K562 (cell line): Measurements from ENCODE around the gene LIN7A. TPM values are rescaled to one million over a fixed set of nuclear protein-coding genes. Genes with fewer than 3 reads are reported as not detected.

Experiments
- ATAC-seq: fragments of 200-7000 bp; cut with Tn5 transposase; 3 replicates; pipeline ENCODE4 v1.9.1; 2020; ENCODE audit warnings: moderate library complexity
- BruUV-seq: library from RNA; stranded (reverse); fragments of 400-500 nt; replicated peaks from 2 replicates; lab custom pipeline; 2021; lab: Mats Ljungman, UMichigan
- CTCF ChIA-PET: fragments of 300-600 bp; formaldehyde crosslinking; extraction: SDS; loops from one replicate; lab custom pipeline; 2021; ENCODE audit warnings: low intra/inter-chr PET ratio; lab: Yijun Ruan, JAX
- POLR2A ChIA-PET: fragments of 300-600, 350-650 bp; sonication (Branson Sonifier 250); formaldehyde crosslinking; extraction: SDS; loops from one replicate; lab custom pipeline; 2021; ENCODE audit warnings: antibody characterized with exemption, inconsistent platforms; lab: Yijun Ruan, JAX
- DNase-seq, 4 experiments: peaks; one replicate each; pipeline versions ENCODE4 v3.0.0 to v3.0.0-alpha.2; 2011 to 2018; ENCODE audit warnings: low spot score in 3 of 4, mixed read lengths in 3 of 4; ENCODE audit errors: extremely low read depth in 1 of 4
- FAIRE-seq: peaks from 2 replicates; lab custom pipeline; 2011; peaks lifted over from hg19 to GRCh38; lab: Jason Lieb, UNC
- H2AFZ ChIP-seq: 2 replicates; pipeline ENCODE4 v1.6.0; 2011; ENCODE audit warnings: low read depth, low read length, control low read depth, inconsistent platforms
- H3K27ac ChIP-seq: fragments of 200-600 bp; 3 replicates; pipeline ENCODE4 v1.8.0; 2011; ENCODE audit warnings: low read depth, mild to moderate bottlenecking, control low read depth, inconsistent platforms, low read length, moderate library complexity, mixed read lengths; ENCODE audit errors: extremely low read depth
- H3K27me3 ChIP-seq, 2 experiments: fragments of 300-600 bp in 1 of 2; 2 replicates in 1 of 2; 3 replicates in 1 of 2; pipeline versions ENCODE4 v1.6.0 to v1.8.0; 2011; ENCODE audit warnings: inconsistent platforms in 2 of 2, low read length in 2 of 2, mild to moderate bottlenecking in 1 of 2, mixed read lengths in 1 of 2, moderate library complexity in 1 of 2; ENCODE audit not compliant: control insufficient read depth in 2 of 2, insufficient read depth in 2 of 2
- H3K36me3 ChIP-seq: fragments of 300-600 bp; 3 replicates; pipeline ENCODE4 v1.8.0; 2011; ENCODE audit warnings: mild to moderate bottlenecking, low read length, inconsistent platforms; ENCODE audit not compliant: control insufficient read depth, insufficient read depth
- H3K4me1 ChIP-seq, 2 experiments: fragments of 200-600 bp in 1 of 2; replicated peaks in 1 of 2; 2 replicates in 1 of 2; 3 replicates in 1 of 2; pipeline versions ENCODE4 v1.5.1 to v1.8.0; 2011; ENCODE audit warnings: inconsistent platforms in 2 of 2, low read length in 2 of 2, mild to moderate bottlenecking in 1 of 2, mixed read lengths in 1 of 2, moderate library complexity in 1 of 2; ENCODE audit not compliant: control insufficient read depth in 2 of 2, insufficient read depth in 2 of 2
- H3K4me2 ChIP-seq: 2 replicates; pipeline ENCODE4 v1.6.1; 2011; ENCODE audit warnings: low read length, control low read depth, inconsistent platforms, mixed read lengths; ENCODE audit not compliant: insufficient read depth
- H3K4me3 ChIP-seq: fragments of 200-600 bp; sonication (generic), shearing (Covaris generic); 2 replicates; pipeline ENCODE4 v1.5.1; 2016; ENCODE audit warnings: control low read depth, inconsistent platforms
- H3K79me2 ChIP-seq: fragments of 200-600 bp; 3 replicates; pipeline ENCODE4 v1.8.0; 2011; ENCODE audit warnings: low read length, inconsistent platforms; ENCODE audit not compliant: control insufficient read depth, insufficient read depth
- H3K9ac ChIP-seq, 2 experiments: 2 replicates each; pipeline versions ENCODE4 v1.6.0 to v1.6.1; 2011; ENCODE audit warnings: low read depth in 2 of 2, low read length in 2 of 2, control low read depth in 1 of 2, inconsistent platforms in 1 of 2, mild to moderate bottlenecking in 1 of 2, mixed read lengths in 1 of 2; ENCODE audit not compliant: insufficient read depth in 1 of 2
- H3K9me1 ChIP-seq: one replicate; pipeline ENCODE4 v1.6.0; 2011; ENCODE audit warnings: inconsistent platforms, mild to moderate bottlenecking, low read length, moderate library complexity; ENCODE audit not compliant: control insufficient read depth, insufficient read depth
- H3K9me3 ChIP-seq: replicated peaks from 2 replicates; pipeline ENCODE4 v1.5.1; 2011; ENCODE audit warnings: low read depth, low read length, inconsistent platforms; ENCODE audit not compliant: control insufficient read depth, insufficient read depth
- H4K20me1 ChIP-seq: replicated peaks from 2 replicates; pipeline ENCODE4 v1.6.1; 2011; ENCODE audit warnings: low read length, inconsistent platforms, mixed read lengths; ENCODE audit not compliant: control insufficient read depth, insufficient read depth
- ATF2 ChIP-seq: sonication (generic); formaldehyde crosslinking; IDR thresholded peaks from 2 replicates; pipeline ENCODE4 v1.8.1; 2022; ENCODE audit warnings: missing genetic modification reagents
- CBX8 ChIP-seq: fragments of 200-600 bp; sonication (generic); IDR thresholded peaks from 2 replicates; pipeline ENCODE4 v1.6.1; 2012; ENCODE audit warnings: borderline replicate concordance, mixed run types, low read depth, mild to moderate bottlenecking, moderate library complexity, mixed read lengths, low read length, control low read depth, inconsistent platforms; ENCODE audit not compliant: poor library complexity, severe bottlenecking; ENCODE audit errors: extremely low read depth
- CCAR2 ChIP-seq: fragments of 200-400 bp; formaldehyde crosslinking; IDR thresholded peaks from 2 replicates; pipeline ENCODE4 v1.6.1; 2017; ENCODE audit warnings: mild to moderate bottlenecking, low read depth, low read length
- CHD2 ChIP-seq: IDR thresholded peaks from 2 replicates; pipeline ENCODE4 v1.6.1; 2011; ENCODE audit warnings: low read depth, low read length
- HDAC1 ChIP-seq, 2 experiments: fragments of 450-650 bp; IDR thresholded peaks; 2 replicates each; pipeline ENCODE4 v1.6.1; 2016 to 2017; ENCODE audit warnings: inconsistent platforms in 1 of 2, mild to moderate bottlenecking in 1 of 2, moderate library complexity in 1 of 2
- HNRNPLL ChIP-seq: fragments of 200-400 bp; formaldehyde crosslinking; IDR thresholded peaks from 2 replicates; pipeline ENCODE4 v1.6.1; 2017; ENCODE audit warnings: low read length, low read depth, mild to moderate bottlenecking; ENCODE audit not compliant: poor library complexity, severe bottlenecking
- KLF13 ChIP-seq: fragments of 450-650 bp; IDR thresholded peaks from 2 replicates; pipeline ENCODE4 v1.6.1; 2016; ENCODE audit warnings: missing genetic modification characterization, low read depth, mild to moderate bottlenecking, missing compliant biosample characterization, moderate library complexity, borderline replicate concordance
- L3MBTL2 ChIP-seq: fragments of 450-650 bp; IDR thresholded peaks from 2 replicates; pipeline ENCODE4 v1.6.1; 2016; ENCODE audit warnings: mild to moderate bottlenecking, moderate library complexity
- NBN ChIP-seq: fragments of 450-650 bp; IDR thresholded peaks from 2 replicates; pipeline ENCODE4 v1.6.1; 2016; ENCODE audit warnings: low read depth, mild to moderate bottlenecking
- NFXL1 ChIP-seq: fragments of 450-650 bp; formaldehyde crosslinking; IDR thresholded peaks from 2 replicates; pipeline ENCODE4 v1.4.0; 2021; ENCODE audit warnings: mild to moderate bottlenecking
- PCBP2 ChIP-seq: fragments of 200-400 bp; formaldehyde crosslinking; IDR thresholded peaks from 2 replicates; pipeline ENCODE4 v1.6.1; 2018; ENCODE audit warnings: low read length, low read depth, mild to moderate bottlenecking, moderate library complexity; ENCODE audit not compliant: poor library complexity, severe bottlenecking
- SAFB ChIP-seq: fragments of 200-400 bp; formaldehyde crosslinking; IDR thresholded peaks from 2 replicates; pipeline ENCODE4 v1.6.1; 2017; ENCODE audit warnings: low read depth, low read length, borderline replicate concordance
- THRA ChIP-seq: fragments of 450-650 bp; IDR thresholded peaks from 2 replicates; pipeline ENCODE4 v1.6.1; 2017; ENCODE audit warnings: mild to moderate bottlenecking, moderate library complexity
- U2AF1 ChIP-seq: fragments of 200-400 bp; formaldehyde crosslinking; optimal IDR thresholded peaks from 2 replicates; pipeline ENCODE3; 2017; ENCODE audit warnings: mild to moderate bottlenecking, low read depth, low read length, moderate library complexity
- ZBTB8A ChIP-seq: fragments of 450-650 bp; IDR thresholded peaks from 2 replicates; pipeline ENCODE4 v1.6.1; 2018; ENCODE audit warnings: mild to moderate bottlenecking, moderate library complexity; ENCODE audit not compliant: partially characterized antibody
- ZNF24 ChIP-seq: fragments of 450-650 bp; IDR thresholded peaks from 2 replicates; pipeline ENCODE4 v1.6.1; 2016
- ZNF316 ChIP-seq: fragments of 450-650 bp; IDR thresholded peaks from 2 replicates; pipeline ENCODE4 v1.6.1; 2016
- WGBS: fragments of 100-300 bp; shearing (Covaris generic); methylation state at CpG from one replicate; pipeline ENCODE4 v1.1.6; 2016; ENCODE audit warnings: low coverage, mixed read lengths; ENCODE audit not compliant: insufficient coverage; ENCODE audit errors: missing lambda C conversion rate; 5-methylcytosine and 5-hydroxymethylcytosine counted together
- in situ Hi-C: fragments of 300-500 bp; cut with MboI; formaldehyde crosslinking; loops from 4 replicates; pipeline ENCODE4 v1.15.0; 2018; ENCODE audit warnings: inconsistent platforms, mixed read lengths
- intact Hi-C: fragments of 100-400 bp; cut with micrococcal nuclease; formaldehyde crosslinking; loops from 2 replicates; pipeline ENCODE4 v1.14.2; 2022
- polyA plus RNA-seq, 8 experiments: library from polyadenylated mRNA; depleted of rRNA in 4 of 8; stranded (reverse) in 5 of 8; unstranded in 3 of 8; fragments of >200 nt; fragmentation: Nextera tagmentation in 2 of 8; fragmentation: Illumina TruSeq in 1 of 8; extraction: Ambion mirVana in 2 of 8; extraction: Trizol in 1 of 8; gene quantifications; 2 replicates each; pipeline versions ENCODE4 v1.2.1 to v1.2.3, GENCODE V29; 2011 to 2014; ENCODE audit warnings: inconsistent platforms in 1 of 8, missing spikeins in 1 of 8
- total RNA-seq, 7 experiments: library from RNA; depleted of rRNA in 6 of 7; stranded (reverse); fragments of >200 nt in 6 of 7; fragmentation: Illumina TruSeq in 2 of 7; extraction: Trizol in 2 of 7; gene quantifications; 2 replicates each; pipeline versions ENCODE4 v1.2.1 to v1.2.3, GENCODE V29; 2011 to 2021; ENCODE audit warnings: low replicate concordance in 1 of 7

Gene LIN7A
- total and polyA plus RNA-seq, 9 of the 15 experiments (the other 6 are each of a cell fraction or from before 2014, with no cell fraction given) = not detected

- TF ChIP-seq ATF2 (CRISPR knock-in tag) = no peak
- no peak for TF ChIP-seq SAFB
- TF ChIP-seq U2AF1 = no peak
- no peak for TF ChIP-seq ZBTB8A
- no peak for TF ChIP-seq ZNF24
These were observed 123.3 kb downstream of the LIN7A start (continued) for GRCh38 chr12:80814453-80814852.

GRCh38 chr12:80813820-80814219 lies 123.9 kb downstream of the LIN7A start:
- H2AFZ ChIP-seq = no peak overlapping the region
- 0% methylated on average over 2 of the region's 2 CpGs for WGBS
- BruUV-seq = no TSS peak
- TF ChIP-seq NFXL1 (CRISPR knock-in tag) (no peak), PCBP2 (no peak), ZNF316 (no peak), KLF13 (tag) (no peak), CCAR2 (no peak), L3MBTL2 (no peak), HDAC1 (IDR thresholded peaks at IDR 0.05) (no peak), CBX8 (no peak), CHD2 (no peak), THRA (no peak), NBN (no peak), HNRNPLL (no peak)

More at GRCh38 chr12:80813820-80814219, 123.9 kb downstream of the LIN7A start:
- Histone ChIP-seq H3K27ac (no peak overlapping the region), H4K20me1 (no peaks in the 10 kb centered on the region), H3K9me3 (no peaks in the 10 kb centered on the region), H3K36me3 (no peaks in the 10 kb centered on the region), H3K27me3 (no peaks in the 10 kb centered on the region), H3K79me2 (no peaks in the 10 kb centered on the region), H3K4me3 (no peak overlapping the region), H3K4me1 (no peaks in the 10 kb centered on the region), H3K9me1 (no peaks in the 10 kb centered on the region), H3K4me2 (no peak overlapping the region), H3K9ac (no peak overlapping the region)
- intact Hi-C loops (no loop called here), in situ Hi-C loops (no loop called here)
- ATAC-seq (no peak), DNase-seq (no peak), FAIRE-seq (no peak)
- CTCF ChIA-PET = no interaction called here
- POLR2A ChIA-PET = no interaction called here
